ENCODE data around the gene ZNF280D.

ZNF280D gene

DNA sequence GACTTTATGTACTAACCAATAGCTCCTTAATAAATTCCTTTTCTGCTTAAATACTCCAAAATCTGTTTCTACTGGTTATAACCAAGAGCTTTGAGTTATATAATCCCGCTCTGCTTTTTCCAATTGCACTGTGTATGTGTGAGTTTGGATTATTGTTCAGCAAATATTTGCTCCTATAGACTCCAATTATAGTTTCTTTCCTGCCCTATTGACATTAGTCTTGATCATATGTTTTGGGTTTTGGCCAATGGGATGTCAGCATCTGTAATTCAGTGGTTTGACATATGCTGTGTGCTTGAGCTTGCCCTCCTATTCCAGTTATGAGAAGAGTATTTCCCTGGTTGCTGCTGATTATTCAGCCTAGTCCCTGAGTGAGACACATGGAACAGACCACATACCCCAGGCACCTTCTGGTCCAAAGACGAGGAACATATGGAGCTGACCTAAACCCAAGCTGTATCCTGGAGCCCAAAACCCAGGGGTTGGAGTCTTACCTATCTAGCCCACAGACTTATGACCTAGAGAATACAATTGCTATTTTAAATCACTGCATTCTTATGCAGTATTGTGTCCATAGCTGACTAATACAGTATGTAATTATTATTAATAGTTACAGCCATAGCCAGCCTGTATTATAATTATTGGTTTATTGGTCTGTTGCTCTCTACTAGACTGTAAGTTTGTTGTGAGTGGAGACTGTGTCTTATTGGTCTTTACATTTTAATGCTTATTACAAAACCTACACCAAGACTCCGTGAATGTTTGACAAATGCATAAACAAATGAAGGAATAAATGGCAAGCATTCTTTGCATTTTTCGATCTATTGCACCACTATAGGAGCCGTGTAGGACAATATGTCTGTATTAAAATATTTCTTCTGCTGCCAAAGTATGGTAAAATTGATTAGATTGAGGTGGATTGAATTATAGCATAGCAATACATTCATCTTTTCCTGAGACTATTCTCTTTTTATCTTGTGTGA is 11.7 kb upstream of the ZNF280D start:
- DNase-seq (ENCODE audit: low read depth in 2 of 2): no peak

DNA sequence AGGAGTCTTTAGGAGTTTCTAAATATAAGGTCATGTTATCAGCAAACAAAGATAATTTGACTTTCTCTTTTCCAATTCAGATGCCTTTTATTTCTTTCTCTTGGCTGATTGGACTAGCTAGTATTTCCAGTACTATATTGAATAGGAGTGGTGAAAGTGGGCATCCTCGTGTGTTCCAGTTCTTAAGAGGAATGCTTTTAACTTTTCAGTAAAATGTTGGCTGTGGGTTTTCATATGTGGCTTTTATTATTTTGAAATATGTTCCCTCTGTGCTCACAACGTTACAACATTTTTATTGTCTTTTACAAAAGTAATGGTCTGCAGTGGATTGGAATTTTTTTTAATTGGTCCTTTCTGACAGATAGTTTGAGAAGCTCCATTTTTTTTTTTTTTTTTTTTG is 8.2 kb upstream of the ZNF280D start:
- no peak for DNase-seq (ENCODE audit: low read depth in 2 of 2)

DNA sequence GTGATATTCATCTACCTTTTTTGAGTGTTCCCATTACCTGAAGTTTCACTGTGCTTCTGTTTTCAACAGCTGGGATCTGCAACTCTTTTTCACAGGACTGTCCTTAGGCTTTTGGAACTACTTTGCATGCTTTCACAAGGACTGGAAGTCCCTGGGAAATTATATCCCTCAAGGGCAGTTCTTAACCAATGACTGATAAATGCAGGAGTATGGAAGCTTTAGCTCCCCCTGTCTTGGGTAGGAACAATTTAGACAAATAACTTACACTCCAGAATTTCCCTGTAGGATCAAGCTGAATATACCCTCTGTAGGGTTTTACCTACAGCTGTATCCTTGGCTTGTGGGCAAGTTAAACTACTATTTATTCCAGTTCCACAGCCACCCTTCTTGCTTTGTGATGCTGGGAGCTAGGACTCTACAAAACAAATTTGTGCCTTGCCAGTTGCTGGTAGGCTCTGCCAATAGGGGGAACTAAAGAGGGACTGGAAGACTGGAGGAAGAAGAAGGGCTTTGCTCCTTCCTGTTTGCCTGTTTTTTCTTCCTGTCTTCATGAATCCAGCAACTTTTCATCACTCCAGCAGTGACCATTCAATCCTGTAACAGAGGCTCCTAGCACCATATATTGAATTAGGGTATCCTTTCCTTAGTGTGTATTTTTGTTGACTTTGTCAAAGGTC is 6.8 kb upstream of the ZNF280D start:
- DNase-seq (ENCODE audit: low read depth in 2 of 2): no peak

DNA sequence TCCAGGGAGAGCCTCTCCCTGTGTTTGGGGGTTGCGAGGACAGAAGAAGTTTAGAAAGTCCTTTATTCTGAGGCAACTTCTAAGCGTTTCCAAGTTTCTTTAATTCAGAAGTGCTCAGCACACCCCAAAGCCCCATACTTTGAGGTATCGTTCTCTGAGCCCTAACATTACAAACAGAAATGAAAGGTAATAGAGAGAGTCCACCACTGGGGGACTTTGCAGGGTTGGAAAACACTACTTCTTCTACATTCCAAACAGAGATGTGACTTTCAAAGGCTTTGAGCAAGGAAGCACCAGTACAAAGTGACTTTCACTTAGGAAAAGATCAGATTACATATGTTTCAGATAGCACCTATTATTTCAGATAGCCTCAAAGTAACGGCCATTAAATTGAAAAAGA is 6.2 kb upstream of the ZNF280D start:
- DNase-seq (ENCODE audit: low read depth in 2 of 2): no peak

DNA sequence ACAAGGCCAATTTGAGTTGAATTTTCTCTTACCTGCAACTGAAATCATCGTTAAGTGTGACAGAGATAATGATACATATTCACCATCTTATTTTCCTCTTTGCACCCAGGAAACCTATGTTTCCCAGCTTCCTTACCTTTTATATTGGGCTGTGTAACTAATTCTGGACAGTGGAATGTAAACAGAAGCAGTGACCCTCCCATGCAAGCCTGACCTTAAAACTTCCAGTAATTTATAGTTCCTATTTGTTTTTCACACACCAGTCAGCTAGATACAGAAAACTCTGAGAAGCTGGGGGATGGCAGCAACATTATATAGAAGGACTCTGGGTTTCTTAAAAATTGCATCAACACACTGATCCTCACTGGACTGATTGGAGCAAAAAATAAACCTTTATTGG is 4.5 kb upstream of the ZNF280D start:
- DNase-seq (ENCODE audit: low read depth in 2 of 2): no peak

DNA sequence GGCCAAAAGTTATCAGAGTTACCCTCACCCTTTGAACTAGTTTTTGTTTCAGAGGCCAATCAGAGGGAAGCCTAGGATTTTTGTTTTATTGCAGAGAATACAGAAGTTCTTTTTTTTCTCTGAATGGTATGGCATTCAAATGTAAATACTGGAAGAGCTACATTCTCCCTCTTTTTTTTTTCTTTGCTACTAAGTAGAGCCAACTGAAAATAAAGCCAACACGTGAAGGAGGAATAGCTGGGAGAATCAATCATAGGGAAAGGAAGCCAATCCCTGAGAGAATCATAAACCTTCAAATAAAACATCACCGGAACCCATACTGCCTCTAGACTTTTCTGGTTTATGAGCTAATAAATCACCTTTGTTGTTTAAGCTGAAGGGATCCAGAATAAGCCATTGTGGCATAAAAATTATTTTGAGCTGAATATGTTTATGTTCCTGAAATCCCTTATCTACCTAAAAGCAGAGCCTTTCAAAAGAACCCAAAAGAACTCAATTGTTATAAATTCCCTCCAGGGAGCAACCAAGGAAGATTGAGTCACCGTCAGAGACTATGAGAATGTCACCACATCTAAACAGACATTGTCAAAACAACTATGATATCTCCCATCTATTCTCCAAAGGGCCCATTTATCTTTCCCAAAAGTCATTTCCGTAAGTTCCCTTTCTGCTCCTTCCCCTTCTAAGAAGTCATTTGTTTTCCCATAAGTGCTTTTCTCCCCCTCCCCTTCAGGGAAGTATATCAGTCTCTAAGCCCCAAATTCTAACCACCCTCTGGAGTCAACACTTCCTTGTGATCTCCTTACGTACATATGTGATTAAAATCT is 3.8 kb upstream of the ZNF280D start:
- DNase-seq (ENCODE audit: low read depth in 2 of 2): no peak

DNA sequence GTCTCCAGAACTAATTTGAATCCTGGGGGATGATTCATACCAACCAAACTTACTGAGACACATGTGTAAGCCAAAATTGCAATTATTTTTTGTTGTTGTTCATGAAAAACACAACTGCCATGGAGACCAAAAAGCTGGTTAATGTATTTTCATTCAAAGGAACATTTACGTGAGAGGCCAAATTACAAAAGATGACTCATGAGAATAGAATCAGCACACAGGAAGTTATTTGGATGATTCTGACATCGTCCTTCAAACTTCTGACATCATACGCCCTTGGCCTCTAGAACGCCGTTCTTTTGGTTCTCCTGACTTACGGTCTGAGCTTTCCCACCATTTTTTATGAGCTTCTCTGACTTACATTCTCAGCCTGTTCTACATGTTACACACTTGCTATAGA is 3.0 kb upstream of the ZNF280D start:
- DNase-seq (ENCODE audit: low read depth in 2 of 2): no peak

DNA sequence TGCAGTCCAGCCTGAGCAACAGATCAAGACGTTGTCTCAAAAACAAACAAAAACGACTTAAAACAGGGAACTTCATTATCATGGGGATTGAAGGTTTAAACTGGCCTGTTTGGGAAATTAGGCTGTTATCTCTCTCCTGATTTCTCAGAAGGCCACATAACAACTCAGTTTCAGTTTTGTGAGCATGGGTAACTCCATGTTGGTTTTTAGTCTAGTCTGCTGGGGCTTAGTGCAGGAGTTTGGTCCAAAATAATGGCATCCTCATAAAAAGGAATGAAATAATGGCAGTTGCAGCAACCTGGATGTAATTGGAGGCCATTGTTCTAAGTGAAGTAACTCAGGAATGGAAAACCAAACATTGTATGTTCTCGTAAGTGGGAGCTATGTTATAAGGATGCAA is 2.3 kb upstream of the ZNF280D start:
- DNase-seq (ENCODE audit: low read depth in 2 of 2): no peak

DNA sequence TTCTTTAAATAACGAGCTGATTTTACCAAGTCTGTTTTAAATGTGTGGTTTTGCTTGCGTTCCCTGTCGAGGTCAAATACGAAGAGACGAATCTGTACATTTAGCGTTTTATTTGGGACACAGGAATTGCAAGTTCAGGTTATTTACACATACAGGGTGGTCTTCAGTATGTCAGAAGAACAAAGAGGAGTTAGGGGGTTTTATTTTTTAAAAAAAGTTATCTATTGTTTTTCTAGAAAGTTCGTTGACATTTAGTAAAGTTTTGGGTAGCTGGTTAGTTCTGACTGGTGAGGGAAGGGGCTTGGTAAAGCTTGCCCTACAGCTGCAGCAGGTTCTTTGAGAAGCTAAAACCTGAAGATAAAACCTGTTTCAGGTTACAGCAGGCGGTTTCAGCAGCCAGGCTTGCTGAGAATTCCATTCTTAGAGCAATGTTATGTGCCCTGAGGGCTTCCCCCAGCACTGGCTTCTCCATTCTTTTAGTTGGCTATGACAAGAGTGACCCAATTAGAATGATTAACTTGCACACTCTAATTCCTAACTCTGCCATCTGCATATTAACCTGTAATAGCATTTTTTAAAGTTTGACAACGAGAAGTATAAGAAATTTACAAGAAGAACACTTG is 815 bp upstream of the ZNF280D start:
- DNase-seq (ENCODE audit: low read depth in 2 of 2): no peak

DNA sequence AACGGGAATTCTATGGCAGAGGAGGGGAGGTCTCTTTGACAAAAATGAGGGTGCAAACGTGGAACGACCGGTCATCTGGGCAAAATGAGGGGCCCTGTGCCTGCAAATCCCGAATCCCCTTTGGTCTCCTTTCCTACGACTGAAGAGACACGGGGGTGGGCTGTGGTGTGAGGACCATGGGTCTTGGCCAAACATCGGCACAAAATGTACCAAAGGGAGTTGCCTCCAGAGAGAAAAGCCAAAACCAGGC is 498 bp downstream of the ZNF280D start:
- no peak for DNase-seq (ENCODE audit: low read depth in 2 of 2)

DNA sequence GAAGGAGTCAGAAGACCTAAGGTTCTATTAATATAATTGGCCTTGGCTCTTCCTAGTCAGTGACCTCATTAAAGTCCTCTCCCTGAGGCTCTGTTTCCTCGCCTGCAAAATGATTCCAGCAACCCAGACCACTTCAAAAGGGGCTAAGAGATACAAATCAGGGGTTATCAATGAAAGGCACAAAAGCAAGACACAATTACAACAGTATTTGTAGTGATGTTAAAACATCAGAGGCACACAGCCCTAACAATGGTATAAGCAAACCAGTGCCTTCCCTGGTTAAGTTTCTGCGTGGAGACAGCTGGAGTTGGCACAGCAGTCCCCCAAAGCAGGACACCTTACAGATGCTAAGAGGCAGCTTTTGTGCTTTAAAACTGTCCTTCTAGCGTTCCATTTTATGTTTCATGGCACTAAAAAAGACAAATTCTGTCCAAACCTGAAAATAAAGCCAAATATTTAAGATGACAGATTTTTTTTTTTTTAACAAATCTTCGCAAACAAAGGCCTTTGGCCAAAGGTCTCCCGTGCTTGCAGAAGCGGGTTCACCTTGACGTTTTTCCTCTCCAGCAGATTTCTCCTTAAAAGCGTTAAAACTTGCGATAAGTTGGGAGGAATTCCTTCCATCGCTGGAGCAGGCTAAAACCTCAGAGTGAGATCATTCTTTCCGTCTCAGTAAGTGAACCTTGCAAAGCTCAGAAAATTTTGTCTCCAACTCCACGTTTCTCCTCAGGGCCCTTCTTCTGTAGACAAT is 999 bp downstream of the ZNF280D start:
- no peak for DNase-seq (ENCODE audit: low read depth in 2 of 2)

DNA sequence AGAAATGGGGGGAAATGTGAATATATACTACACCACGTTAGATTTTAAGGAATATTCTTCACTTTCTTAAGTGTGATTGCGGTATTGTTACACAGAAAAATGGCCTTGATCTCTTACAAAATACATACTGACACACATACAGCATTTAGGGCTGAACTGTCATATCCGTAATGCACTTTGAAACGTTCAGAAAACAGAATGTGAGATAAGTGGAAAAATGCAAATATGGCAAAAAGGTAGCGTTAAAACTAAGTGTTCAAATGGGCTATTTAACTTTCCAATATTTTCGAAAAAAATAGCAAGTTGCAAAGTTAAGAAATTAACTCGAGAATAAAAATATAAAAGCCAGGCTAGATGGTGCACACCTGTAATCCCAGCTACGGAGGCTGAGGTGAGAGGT is 1.8 kb downstream of the ZNF280D start:
- DNase-seq (ENCODE audit: low read depth in 2 of 2): no peak

DNA sequence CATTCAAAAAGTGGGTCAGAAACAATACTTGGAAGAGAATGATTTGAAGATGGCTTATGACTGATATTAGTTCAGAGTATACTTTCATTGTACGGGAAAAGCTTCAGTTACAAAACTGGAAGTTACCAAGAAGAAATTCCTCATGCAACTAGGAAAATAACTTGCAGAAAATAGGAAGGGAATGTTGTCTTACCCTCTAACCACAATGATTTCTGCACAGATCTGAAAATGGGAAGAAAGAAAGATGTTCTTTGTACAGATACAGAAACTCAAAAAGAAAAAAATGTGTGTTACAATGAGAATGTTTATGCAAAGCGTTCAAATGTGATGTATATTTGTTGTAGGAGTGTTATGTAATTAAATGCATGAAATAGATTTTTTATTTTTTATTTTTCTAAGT is 3.7 kb downstream of the ZNF280D start:
- no peak for DNase-seq (ENCODE audit: low read depth in 2 of 2)

DNA sequence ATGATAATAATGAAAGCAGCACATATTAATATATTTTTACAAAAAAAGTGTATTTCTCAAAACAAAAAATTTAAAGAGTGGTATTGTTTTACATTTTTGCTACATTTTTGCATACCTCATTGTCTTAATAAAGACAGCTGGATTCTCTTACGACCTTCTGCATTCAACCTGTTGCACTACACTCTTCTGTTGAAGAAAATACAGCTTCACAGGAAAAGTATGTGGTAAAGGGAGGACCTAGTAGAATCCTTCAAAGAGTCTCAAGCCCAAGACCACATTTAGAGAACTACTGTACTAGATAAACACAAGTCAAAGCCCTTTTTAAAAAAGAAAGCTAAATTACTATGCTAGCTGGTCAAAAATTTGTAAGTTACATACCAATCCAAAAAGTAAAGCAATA is 7.9 kb downstream of the ZNF280D start:
- no peak for DNase-seq (ENCODE audit: low read depth in 2 of 2)

DNA sequence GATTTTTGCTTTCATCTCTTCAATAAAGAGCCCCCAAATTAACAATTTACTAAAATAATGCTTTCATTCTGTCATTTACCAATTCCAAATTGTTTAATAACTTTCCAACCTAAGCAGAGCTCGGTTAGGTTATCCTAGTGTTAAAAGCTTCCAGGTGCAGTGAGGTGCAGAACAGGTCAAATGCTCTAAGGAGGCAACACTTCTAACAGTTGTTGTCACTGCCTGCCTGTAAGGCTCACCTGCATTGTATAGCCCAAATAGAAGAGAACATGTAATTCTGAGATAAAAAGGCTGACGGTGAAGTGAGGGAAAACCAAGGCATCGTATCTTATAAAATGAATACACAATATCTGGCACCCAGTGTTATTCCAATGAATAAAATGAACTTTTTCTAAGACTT is 9.1 kb downstream of the ZNF280D start:
- no peak for DNase-seq (ENCODE audit: low read depth in 2 of 2)

DNA sequence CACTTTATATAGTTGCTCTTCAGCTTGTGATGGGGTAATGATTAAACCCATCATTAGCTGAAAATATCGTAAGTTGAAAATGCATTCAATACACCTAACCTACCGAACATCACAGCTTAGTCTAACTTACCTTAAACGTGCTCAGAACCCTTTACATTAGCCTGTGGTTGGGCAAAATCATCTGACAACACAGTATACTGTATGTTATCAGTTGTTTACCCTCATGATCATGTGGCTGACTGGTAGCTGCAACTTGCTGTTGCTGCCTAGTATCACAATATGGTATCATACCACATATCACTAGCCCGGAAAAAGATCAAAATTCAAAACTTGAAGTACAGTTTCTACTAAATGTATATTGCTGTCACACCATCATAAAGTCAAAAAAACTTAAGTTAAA is 9.5 kb downstream of the ZNF280D start:
- no peak for DNase-seq (ENCODE audit: low read depth in 2 of 2)

DNA sequence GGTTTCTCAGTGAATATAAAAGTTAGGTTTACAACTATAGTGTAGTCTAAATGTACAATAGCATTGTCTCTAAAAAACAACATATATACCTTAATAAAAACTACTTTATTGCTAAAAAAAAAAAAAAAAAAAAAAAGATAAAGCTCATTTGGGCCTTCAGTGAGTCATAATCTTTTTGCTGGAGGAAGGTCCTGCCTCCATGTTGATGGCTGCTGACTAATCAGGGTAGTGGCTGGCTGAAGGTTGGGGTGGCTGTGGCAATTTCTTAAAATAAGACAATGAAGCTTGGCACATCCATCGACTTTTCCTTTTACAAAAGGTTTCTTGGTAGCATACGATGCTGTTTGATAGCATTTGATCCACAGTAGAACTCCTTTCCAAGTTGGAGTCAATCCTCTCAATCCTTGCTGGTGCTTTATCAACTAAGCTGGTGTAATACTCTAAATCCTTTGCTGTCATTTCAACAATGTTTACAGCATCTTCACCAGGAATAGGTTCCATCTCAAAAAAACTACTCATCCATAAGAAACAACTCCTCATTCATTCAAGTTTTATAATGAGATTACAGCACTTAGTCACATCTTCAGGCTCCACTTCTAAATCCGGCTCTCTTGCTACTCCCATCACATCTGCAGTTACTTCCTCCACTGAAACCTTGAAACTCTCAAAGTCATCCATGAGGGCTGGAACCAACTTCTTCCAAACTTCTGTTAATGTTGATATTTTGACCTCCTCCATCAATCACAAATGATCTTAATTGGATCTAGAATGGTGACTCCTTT is 13.3 kb downstream of the ZNF280D start:
- DNase-seq (ENCODE audit: low read depth in 2 of 2): no peak

DNA sequence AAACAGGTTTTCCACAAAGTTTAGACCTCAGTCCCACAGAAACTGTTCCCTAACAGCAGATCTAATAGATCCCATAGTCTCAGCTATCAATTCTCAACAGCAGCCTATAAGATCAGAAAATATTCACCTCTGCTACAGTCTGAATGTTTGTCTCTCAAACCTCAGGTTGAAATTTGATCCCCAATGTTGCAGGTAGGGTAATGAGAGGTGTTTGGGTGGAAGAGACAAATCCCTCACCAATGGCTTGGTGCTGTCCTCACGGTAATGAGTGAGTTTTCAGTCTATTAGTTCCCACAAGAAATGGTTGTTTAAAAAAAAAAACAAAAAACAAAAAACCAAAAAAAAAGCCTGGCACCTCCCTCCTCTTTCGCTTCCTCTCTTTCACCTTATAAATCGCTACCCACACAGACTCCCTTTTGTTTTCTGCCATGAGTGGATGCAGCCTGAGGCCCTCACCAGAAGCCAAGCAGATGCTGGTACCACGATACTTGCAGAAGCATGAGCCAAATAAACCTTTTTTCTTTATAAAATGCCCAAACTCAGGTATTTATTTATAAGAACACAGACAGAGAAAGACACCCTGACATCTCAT is 14.2 kb downstream of the ZNF280D start:
- DNase-seq (ENCODE audit: low read depth in 2 of 2): no peak

DNA sequence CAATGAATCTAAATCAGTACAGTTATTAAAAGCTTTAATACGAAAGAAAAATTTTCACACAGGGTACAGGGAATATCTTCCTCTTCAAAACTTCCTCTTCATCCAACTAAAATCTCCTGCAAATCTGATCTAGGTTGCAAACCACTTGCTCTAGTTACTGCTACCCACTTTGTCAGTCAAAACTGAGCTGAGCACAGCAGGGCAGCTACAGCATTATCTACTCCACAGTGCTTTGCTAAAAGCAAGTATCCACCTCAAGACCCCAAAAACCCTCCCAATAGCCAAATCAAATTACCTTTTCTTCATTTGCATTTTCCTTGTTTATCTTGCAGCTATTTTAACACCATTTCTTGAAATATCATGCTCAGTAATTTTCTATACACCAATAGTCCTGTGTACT is 14.7 kb downstream of the ZNF280D start:
- DNase-seq (ENCODE audit: low read depth in 2 of 2): no peak

DNA sequence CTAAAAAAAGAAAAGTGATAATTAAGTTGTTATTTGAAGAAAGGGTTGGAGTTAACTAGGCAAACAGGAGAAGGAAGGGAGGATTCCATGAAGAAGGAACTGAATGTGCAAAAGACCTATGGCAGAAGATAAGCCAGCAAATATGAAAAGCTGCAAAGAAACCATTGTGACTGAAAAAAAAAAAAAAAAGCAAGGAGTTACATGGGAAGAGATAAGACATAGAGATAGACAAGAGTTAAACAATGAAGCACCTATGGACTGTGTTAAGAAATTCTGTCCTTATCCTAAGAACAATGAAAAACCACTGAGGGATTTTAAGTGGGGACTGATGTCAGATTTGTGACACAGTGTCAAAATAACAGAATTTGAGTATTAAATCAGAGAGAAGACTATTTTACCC is 17.0 kb downstream of the ZNF280D start:
- DNase-seq (ENCODE audit: low read depth in 2 of 2): no peak
